BLaER1 (cell line): ENCODE measurements around the gene PDLIM1.

Source experiments
- H3K27ac ChIP-seq: shearing (Covaris generic); formaldehyde crosslinking; 2 replicates; pipeline ENCODE4 v1.8.1; 2022
- H3K27me3 ChIP-seq: shearing (Covaris generic); formaldehyde crosslinking; 2 replicates; pipeline ENCODE4 v1.8.1; 2022
- H3K36me3 ChIP-seq: shearing (Covaris generic); formaldehyde crosslinking; 2 replicates; pipeline ENCODE4 v1.8.1; 2022
- H3K4me1 ChIP-seq: shearing (Covaris generic); formaldehyde crosslinking; 2 replicates; pipeline ENCODE4 v1.8.1; 2022
- H3K4me2 ChIP-seq: shearing (Covaris generic); formaldehyde crosslinking; 2 replicates; pipeline ENCODE4 v1.8.1; 2022
- H3K4me3 ChIP-seq: shearing (Covaris generic); formaldehyde crosslinking; 2 replicates; pipeline ENCODE4 v1.8.1; 2022
- H3K9ac ChIP-seq: shearing (Covaris generic); formaldehyde crosslinking; 2 replicates; pipeline ENCODE4 v1.8.1; 2022
- H3K9me3 ChIP-seq: shearing (Covaris generic); formaldehyde crosslinking; 2 replicates; pipeline ENCODE4 v1.8.1; 2022
- H4K20me1 ChIP-seq: shearing (Covaris generic); formaldehyde crosslinking; 2 replicates; pipeline ENCODE4 v1.8.1; 2022
- Cebpa-rat ChIP-seq: shearing (Covaris generic); IDR thresholded peaks from 2 replicates; pipeline ENCODE4 v1.8.1; 2022

The PDLIM1 gene

DNA sequence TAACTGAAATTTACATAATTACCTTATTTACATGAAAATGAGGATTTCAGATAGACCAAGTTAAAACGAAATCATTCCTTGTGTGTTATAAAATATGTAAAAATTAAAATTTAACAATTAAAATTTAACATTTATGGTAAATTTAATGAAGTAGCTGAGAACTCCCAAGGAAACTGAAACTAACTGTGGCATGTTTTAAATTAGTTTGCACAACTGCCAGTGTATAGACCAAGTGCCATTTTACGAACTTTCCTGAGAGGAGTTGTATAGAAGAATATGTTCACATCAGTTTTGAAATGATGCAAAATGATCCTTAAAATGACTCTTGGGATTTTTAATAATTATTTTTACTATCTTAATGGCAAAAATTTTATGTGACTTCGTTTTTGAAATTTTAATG, 23.6 kb downstream of the PDLIM1 start:
- Histone ChIP-seq H3K4me3 (no peak overlapping the region), H3K27me3 (no peaks in the 10 kb centered on the region), H3K4me2 (no peak overlapping the region), H3K9me3 (no peaks in the 10 kb centered on the region), H4K20me1 (peaks cover 71% of the 10 kb centered on the region), H3K36me3 (peaks cover 95% of the 10 kb centered on the region), H3K9ac (no peak overlapping the region), H3K4me1 (no peaks in the 10 kb centered on the region; the same call in 1 of the 2 replicates), H3K27ac (no peak overlapping the region)
- TF ChIP-seq Cebpa-rat: no peak

- H3K27ac ChIP-seq: no peak overlapping the region
- H3K4me2 ChIP-seq: no peak overlapping the region
- H3K9me3 ChIP-seq: no peaks in the 10 kb centered on the region
- no peaks in the 10 kb centered on the region; the same call in 1 of the 2 replicates for H3K4me1 ChIP-seq
- H3K9ac ChIP-seq: no peak overlapping the region
- TF ChIP-seq Cebpa-rat: no peak
- H3K27me3 ChIP-seq: no peaks in the 10 kb centered on the region
- no peak overlapping the region for H3K4me3 ChIP-seq
- H4K20me1 ChIP-seq: peaks cover 71% of the 10 kb centered on the region
- H3K36me3 ChIP-seq: peaks cover 97% of the 10 kb centered on the region
Observed at GRCh38 chr10:95266674-95267095, 24.1 kb downstream of the PDLIM1 start.

- Histone ChIP-seq H3K4me3 (no peak overlapping the region), H3K27me3 (no peaks in the 10 kb centered on the region), H4K20me1 (peaks cover 63% of the 10 kb centered on the region), H3K4me1 (no peaks in the 10 kb centered on the region; the same call in 1 of the 2 replicates), H3K9ac (no peak overlapping the region), H3K9me3 (no peaks in the 10 kb centered on the region), H3K36me3 (peaks cover 97% of the 10 kb centered on the region), H3K27ac (no peak overlapping the region), H3K4me2 (no peak overlapping the region)
- no peak for TF ChIP-seq Cebpa-rat
Observed at GRCh38 chr10:95265572-95265971, 25.2 kb downstream of the PDLIM1 start.

DNA sequence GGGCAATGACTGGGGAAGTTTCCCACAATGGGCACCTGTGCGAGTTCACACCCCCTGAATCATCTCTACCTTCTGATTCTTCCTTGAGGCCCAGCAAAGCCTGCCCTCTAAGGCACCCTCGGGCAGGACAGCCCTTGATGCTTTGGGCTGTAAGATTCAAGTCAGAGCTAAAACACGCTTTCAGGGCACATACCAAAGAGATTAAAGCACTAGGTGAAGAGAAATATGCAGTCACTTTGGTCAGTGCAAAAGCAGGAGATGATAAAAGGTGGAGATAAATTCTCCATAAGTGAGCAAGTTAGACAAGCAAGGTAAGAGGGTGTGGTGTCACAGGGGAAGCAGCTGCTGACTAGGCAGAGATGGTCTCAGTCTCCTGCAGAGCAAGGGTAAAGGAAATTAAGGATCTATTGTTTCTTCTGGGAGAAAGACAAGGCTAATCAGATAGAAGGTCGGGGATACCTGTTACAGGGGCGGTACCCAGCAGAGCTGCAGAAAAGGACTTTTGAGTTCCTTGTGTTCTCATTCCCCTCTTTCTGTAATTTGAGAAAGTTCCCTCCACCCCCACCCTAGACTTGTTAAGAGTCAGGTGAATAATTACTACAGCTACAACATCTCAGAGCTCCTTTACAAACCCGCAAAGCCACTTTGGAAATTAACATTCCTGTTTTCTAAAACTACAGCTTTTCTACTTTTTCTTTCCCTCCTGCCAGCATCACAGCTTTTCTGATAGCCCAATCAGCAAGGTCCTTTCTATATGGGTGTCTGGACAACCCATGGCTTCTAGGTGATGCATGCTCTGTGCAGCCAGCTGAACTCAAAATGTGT, 26.4 kb downstream of the PDLIM1 start:
- H3K27me3 ChIP-seq: no peaks in the 10 kb centered on the region
- no peaks in the 10 kb centered on the region; the same call in 1 of the 2 replicates for H3K4me1 ChIP-seq
- H3K9ac ChIP-seq: no peak overlapping the region
- no peak overlapping the region for H3K4me2 ChIP-seq
- no peak for TF ChIP-seq Cebpa-rat
- H3K27ac ChIP-seq: no peak overlapping the region
- peaks cover 97% of the 10 kb centered on the region for H3K36me3 ChIP-seq
- no peak overlapping the region for H3K4me3 ChIP-seq
- peaks cover 1% of the 10 kb centered on the region; the same call in 1 of the 2 replicates for H3K9me3 ChIP-seq
- peaks cover 55% of the 10 kb centered on the region for H4K20me1 ChIP-seq

DNA sequence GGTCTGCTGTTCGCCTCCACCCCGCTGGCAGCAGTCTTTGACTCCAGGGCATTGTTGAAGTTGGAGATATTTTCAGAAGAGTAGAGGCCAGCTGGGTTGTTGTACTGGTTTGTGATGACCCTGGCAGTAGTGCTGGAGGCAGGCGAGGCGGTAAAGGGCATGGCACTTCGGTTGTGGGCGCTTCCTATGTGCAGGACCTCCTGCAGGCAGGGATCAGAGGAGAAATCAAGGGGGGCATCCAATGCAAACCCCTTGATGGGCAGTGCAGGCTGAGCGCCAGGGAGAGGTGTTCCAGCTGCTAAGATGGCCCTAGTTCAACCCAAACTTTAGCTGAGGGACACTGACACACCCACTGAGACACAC, 27.0 kb downstream of the PDLIM1 start:
- H3K36me3 ChIP-seq: peaks cover 97% of the 10 kb centered on the region
- TF ChIP-seq Cebpa-rat: no peak

GRCh38 chr10:95262763-95263518, 27.9 kb downstream of the PDLIM1 start:
- peaks cover 97% of the 10 kb centered on the region for H3K36me3 ChIP-seq
- TF ChIP-seq Cebpa-rat: no peak
- no peak overlapping the region for H3K4me2 ChIP-seq
- no peak overlapping the region for H3K4me3 ChIP-seq
- H3K9me3 ChIP-seq: peaks cover 11% of the 10 kb centered on the region
- H3K4me1 ChIP-seq: no peaks in the 10 kb centered on the region; the same call in 1 of the 2 replicates
- no peak overlapping the region for H3K27ac ChIP-seq
- peaks cover 42% of the 10 kb centered on the region for H4K20me1 ChIP-seq
- H3K27me3 ChIP-seq: no peaks in the 10 kb centered on the region
- no peak overlapping the region for H3K9ac ChIP-seq

More for the DNA sequence above, 27.0 kb downstream of the PDLIM1 start:
- Histone ChIP-seq H3K9me3 (peaks cover 6% of the 10 kb centered on the region; the same call in 1 of the 2 replicates), H4K20me1 (peaks cover 51% of the 10 kb centered on the region), H3K4me1 (no peaks in the 10 kb centered on the region; the same call in 1 of the 2 replicates), H3K4me3 (no peak overlapping the region), H3K9ac (no peak overlapping the region), H3K27ac (no peak overlapping the region), H3K27me3 (no peaks in the 10 kb centered on the region), H3K4me2 (no peak overlapping the region)

- Histone ChIP-seq H3K9ac (no peak overlapping the region), H3K4me3 (no peak overlapping the region), H4K20me1 (peaks cover 41% of the 10 kb centered on the region), H3K27ac (no peak overlapping the region), H3K4me2 (no peak overlapping the region), H3K27me3 (no peaks in the 10 kb centered on the region), H3K4me1 (no peaks in the 10 kb centered on the region; the same call in 1 of the 2 replicates), H3K36me3 (peaks cover 100% of the 10 kb centered on the region), H3K9me3 (peaks cover 20% of the 10 kb centered on the region)
- TF ChIP-seq Cebpa-rat: no peak
Observed at GRCh38 chr10:95261926-95262325, 28.9 kb downstream of the PDLIM1 start.

DNA sequence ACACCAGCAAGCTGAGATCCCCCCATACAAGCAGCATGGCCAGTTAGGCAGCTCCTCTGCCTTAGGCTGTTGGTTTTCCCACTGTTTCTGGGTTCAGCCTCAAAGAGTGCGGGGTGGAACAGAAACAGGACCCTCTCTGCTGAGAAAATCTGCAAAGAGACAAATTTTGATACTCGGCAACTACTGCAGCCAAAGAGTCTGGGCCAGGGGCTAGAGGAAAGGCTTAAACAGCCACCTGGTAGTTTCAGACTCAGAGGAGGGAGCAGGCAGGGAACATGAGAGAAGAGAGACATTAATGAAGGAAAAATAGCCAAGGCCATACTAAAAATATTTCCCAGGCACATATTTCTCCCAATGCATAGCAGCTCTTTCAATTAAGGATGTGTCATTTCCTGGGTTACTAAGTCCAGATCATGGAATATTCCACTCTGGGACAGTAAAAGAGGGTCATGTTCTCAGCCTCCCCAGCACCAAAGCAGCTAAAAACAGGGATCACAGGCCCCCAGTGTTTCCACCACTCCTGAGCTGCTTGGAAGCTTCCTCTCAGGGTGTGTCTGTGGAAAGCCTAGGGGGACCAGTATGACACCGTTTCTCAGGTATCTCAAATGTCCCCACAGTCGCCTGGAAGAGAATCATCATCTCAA, 29.8 kb downstream of the PDLIM1 start:
- Histone ChIP-seq H3K4me3 (no peak overlapping the region), H3K36me3 (peaks cover 100% of the 10 kb centered on the region), H3K9ac (no peak overlapping the region), H3K9me3 (peaks cover 29% of the 10 kb centered on the region), H3K27ac (no peak overlapping the region), H4K20me1 (peaks cover 36% of the 10 kb centered on the region), H3K4me2 (no peak overlapping the region), H3K27me3 (no peaks in the 10 kb centered on the region), H3K4me1 (no peaks in the 10 kb centered on the region; the same call in 1 of the 2 replicates)
- no peak for TF ChIP-seq Cebpa-rat

DNA sequence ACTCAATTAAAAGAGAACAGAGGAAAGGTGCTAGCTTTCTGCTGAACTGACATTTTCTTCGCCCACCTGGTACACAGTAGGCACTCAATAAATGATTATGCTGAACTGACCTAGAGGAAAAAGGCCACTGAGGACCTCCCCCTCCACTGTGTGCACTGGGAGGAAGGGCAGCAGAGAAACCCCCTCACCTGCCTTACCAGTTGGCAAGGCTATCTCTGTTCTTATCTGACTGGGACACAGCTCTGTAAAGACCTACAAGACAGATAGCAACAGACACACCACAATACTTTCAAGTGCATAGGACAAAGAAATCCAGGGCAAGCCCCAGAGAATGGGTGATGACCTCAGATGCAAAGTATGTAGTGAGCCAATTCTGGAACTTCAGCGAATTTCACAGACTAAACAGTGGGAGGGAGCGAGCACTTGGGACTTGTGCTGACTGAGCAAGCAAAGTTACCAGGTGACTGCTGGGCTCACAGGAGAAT, 30.4 kb downstream of the PDLIM1 start:
- no peak overlapping the region for H3K4me3 ChIP-seq
- peaks cover 36% of the 10 kb centered on the region for H4K20me1 ChIP-seq
- peaks cover 100% of the 10 kb centered on the region for H3K36me3 ChIP-seq
- no peaks in the 10 kb centered on the region; the same call in 1 of the 2 replicates for H3K4me1 ChIP-seq
- peaks cover 30% of the 10 kb centered on the region for H3K9me3 ChIP-seq
- H3K4me2 ChIP-seq: no peak overlapping the region
- H3K9ac ChIP-seq: no peak overlapping the region
- H3K27me3 ChIP-seq: no peaks in the 10 kb centered on the region
- H3K27ac ChIP-seq: no peak overlapping the region
- no peak for TF ChIP-seq Cebpa-rat
